ENCODE measurements around the gene GALNT4. TPM values are rescaled to one million over a fixed set of nuclear protein-coding genes. Genes with fewer than 3 reads are reported as not detected.
A peak's percentile ranks its signal among the peaks of the same experiment; 100 is the strongest.

Gene GALNT4
- total and polyA plus RNA-seq, 9 of the 15 experiments (the other 6 are each of a cell fraction or from before 2014, with no cell fraction given), result 1.2 to 4.6 (median 3.4) TPM

- no peaks in the 10 kb centered on the region for H4K20me1 ChIP-seq (replicated peaks; ENCODE audit: control insufficient read depth, insufficient read depth, low read length)
- H3K9ac ChIP-seq (ENCODE audit: insufficient read depth in 1 of 2, low read depth in 2 of 2, low read length in 2 of 2), result no peak overlapping the region
- intact Hi-C loops (cut with micrococcal nuclease), result loop anchor here (5.0 to 10.0 kb wide), 3 partner anchors 314 to 1417 kb away; partner anchors contain the start of gene CCER1
- peaks cover 11 to 52% of the 10 kb centered on the region in 2 experiments for H3K4me1 ChIP-seq (replicated peaks in 1 of 2; ENCODE audit: control insufficient read depth in 2 of 2, insufficient read depth in 2 of 2, low read length in 2 of 2)
- H3K27ac ChIP-seq (ENCODE audit: extremely low read depth, low read depth, low read length), result no peak overlapping the region; the same call in 1 of the 3 replicates
- ChIA-PET POLR2A (interaction anchor here (0.9 to 1.8 kb wide), 2 partner anchors 14 to 169 kb away, joined by 4 read pairs; partner anchors contain the start of gene POC1B), CTCF (ENCODE audit: low intra/inter-chr PET ratio) (no interaction called here)
- no peaks in the 10 kb centered on the region for H3K36me3 ChIP-seq (ENCODE audit: control insufficient read depth, insufficient read depth, low read length)
- H3K9me3 ChIP-seq (replicated peaks; ENCODE audit: control insufficient read depth, insufficient read depth, low read depth, low read length), result no peaks in the 10 kb centered on the region
- 0 out of 2 replicates have a peak overlapping the region, but pooled peaks have one; percentile 6 for H2AFZ ChIP-seq (ENCODE audit: low read depth, low read length)
- FAIRE-seq (peak; percentile 83), DNase-seq (ENCODE audit: extremely low read depth in 1 of 4, low spot score in 3 of 4) (peak; percentile 23 to 85 (median 52)), ATAC-seq (peak; percentile 81)
- no peaks in the 10 kb centered on the region for H3K79me2 ChIP-seq (ENCODE audit: control insufficient read depth, insufficient read depth, low read length)
- peak overlapping the region; percentile 62 for H3K4me2 ChIP-seq (ENCODE audit: insufficient read depth, low read length)
- no peaks in the 10 kb centered on the region for H3K27me3 ChIP-seq (ENCODE audit: control insufficient read depth in 2 of 2, insufficient read depth in 2 of 2, low read length in 2 of 2)
- 0% methylated on average over 3 of the region's 3 CpGs for WGBS (ENCODE audit: insufficient coverage, low coverage, missing lambda C conversion rate)
- no peak overlapping the region for H3K4me3 ChIP-seq
- H3K9me1 ChIP-seq (ENCODE audit: control insufficient read depth, insufficient read depth, low read length), result no peaks in the 10 kb centered on the region
- in situ Hi-C loops (cut with MboI), result loop anchor here (25.0 kb wide), 1 partner anchor 1297 kb away; no protein-coding TSS in a partner anchor
- no TSS peak for BruUV-seq (replicated peaks)
- no peak for TF ChIP-seq RAD21 (CRISPR knock-in tag; conservative IDR thresholded peaks at IDR 0.05 in 1 of 2, IDR thresholded peaks at IDR 0.05 in 1 of 2)
- TF ChIP-seq HDAC1 (IDR thresholded peaks at IDR 0.05), result peak in 1 of 2 experiments; percentile 53; a peak in 1 of 4 replicates
- TF ChIP-seq SMARCA4 (IDR thresholded peaks at IDR 0.05), result peak; percentile 94
- no peak for TF ChIP-seq ZNF668 (CRISPR knock-in tag; IDR thresholded peaks at IDR 0.05)
- TF ChIP-seq, protein P1, sequence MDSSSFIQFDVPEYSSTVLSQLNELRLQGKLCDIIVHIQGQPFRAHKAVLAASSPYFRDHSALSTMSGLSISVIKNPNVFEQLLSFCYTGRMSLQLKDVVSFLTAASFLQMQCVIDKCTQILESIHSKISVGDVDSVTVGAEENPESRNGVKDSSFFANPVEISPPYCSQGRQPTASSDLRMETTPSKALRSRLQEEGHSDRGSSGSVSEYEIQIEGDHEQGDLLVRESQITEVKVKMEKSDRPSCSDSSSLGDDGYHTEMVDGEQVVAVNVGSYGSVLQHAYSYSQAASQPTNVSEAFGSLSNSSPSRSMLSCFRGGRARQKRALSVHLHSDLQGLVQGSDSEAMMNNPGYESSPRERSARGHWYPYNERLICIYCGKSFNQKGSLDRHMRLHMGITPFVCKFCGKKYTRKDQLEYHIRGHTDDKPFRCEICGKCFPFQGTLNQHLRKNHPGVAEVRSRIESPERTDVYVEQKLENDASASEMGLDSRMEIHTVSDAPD (CRISPR knock-in tag; IDR thresholded peaks at IDR 0.05), result no peak
- TF ChIP-seq ADNP (tag; IDR thresholded peaks at IDR 0.05), result no peak
- TF ChIP-seq NR2C2 (CRISPR knock-in tag; IDR thresholded peaks at IDR 0.05), result no peak
- no peak for TF ChIP-seq NR2C2 (tag; IDR thresholded peaks at IDR 0.05)
- 0 out of 2 replicates have a peak, but pooled peaks have one; percentile 59 for TF ChIP-seq DIDO1 (tag; IDR thresholded peaks at IDR 0.05; ENCODE audit: low read depth)
- peak; percentile 84 for TF ChIP-seq MYC (IDR thresholded peaks at IDR 0.05; ENCODE audit: low read depth, low read length)
- TF ChIP-seq MYC (CRISPR knock-in tag; IDR thresholded peaks at IDR 0.05; ENCODE audit: borderline replicate concordance, low read depth), result no peak
- TF ChIP-seq C11orf30 (IDR thresholded peaks at IDR 0.05; ENCODE audit: low read depth), result no peak
- no peak for TF ChIP-seq ZNF778 (CRISPR knock-in tag; IDR thresholded peaks at IDR 0.05)
- no peak for TF ChIP-seq CBFB (CRISPR knock-in tag; IDR thresholded peaks at IDR 0.05)
- TF ChIP-seq, protein P2, sequence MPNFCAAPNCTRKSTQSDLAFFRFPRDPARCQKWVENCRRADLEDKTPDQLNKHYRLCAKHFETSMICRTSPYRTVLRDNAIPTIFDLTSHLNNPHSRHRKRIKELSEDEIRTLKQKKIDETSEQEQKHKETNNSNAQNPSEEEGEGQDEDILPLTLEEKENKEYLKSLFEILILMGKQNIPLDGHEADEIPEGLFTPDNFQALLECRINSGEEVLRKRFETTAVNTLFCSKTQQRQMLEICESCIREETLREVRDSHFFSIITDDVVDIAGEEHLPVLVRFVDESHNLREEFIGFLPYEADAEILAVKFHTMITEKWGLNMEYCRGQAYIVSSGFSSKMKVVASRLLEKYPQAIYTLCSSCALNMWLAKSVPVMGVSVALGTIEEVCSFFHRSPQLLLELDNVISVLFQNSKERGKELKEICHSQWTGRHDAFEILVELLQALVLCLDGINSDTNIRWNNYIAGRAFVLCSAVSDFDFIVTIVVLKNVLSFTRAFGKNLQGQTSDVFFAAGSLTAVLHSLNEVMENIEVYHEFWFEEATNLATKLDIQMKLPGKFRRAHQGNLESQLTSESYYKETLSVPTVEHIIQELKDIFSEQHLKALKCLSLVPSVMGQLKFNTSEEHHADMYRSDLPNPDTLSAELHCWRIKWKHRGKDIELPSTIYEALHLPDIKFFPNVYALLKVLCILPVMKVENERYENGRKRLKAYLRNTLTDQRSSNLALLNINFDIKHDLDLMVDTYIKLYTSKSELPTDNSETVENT (CRISPR knock-in tag; IDR thresholded peaks at IDR 0.05), result no peak
- no peak for TF ChIP-seq MIER1 (IDR thresholded peaks at IDR 0.05; ENCODE audit: low read depth)
- TF ChIP-seq ZNF589 (CRISPR knock-in tag; IDR thresholded peaks at IDR 0.05; ENCODE audit: low read depth), result peak; percentile 63; the same call in 1 of the 2 replicates
- no peak for TF ChIP-seq ETV5 (CRISPR knock-in tag; IDR thresholded peaks at IDR 0.05; ENCODE audit: low read depth)
- no peak for TF ChIP-seq NFYB (IDR thresholded peaks at IDR 0.05; ENCODE audit: extremely low read depth, insufficient read length)
- no peak for TF ChIP-seq ZNF133 (CRISPR knock-in tag; IDR thresholded peaks at IDR 0.05)
- TF ChIP-seq WHSC1 (IDR thresholded peaks at IDR 0.05; ENCODE audit: low read length), result no peak
- TF ChIP-seq FOS (IDR thresholded peaks at IDR 0.05; ENCODE audit: extremely low read depth, insufficient read length), result no peak
Measured at GRCh38 chr12:89540586-89540985, 16.0 kb upstream of the GALNT4 start.
